ENCODE data around the gene SH3BGRL3. TPM values are rescaled to one million over a fixed set of nuclear protein-coding genes. Genes with fewer than 3 reads are reported as not detected.

SH3BGRL3 gene
- total RNA-seq, 4 donors from 2014 or later, result 76.9 to 163 (median 106) TPM

GRCh38 chr1:26278303-26278702 lies 1.6 kb upstream of the SH3BGRL3 start:
- Histone ChIP-seq H3K27ac (peak overlapping the region; percentile 99 to 100 (median 99)), H3K4me3 (peak overlapping the region in 2 of 4 donors; percentile 2 to 99), H3K9me3 (no peaks in the 10 kb centered on the region), H3K27me3 (no peaks in the 10 kb centered on the region), H3K36me3 (peaks cover 0 to 27% (median 0%) of the 10 kb centered on the region in 3 donors), H3K4me1 (peaks cover 55 to 87% (median 63%) of the 10 kb centered on the region in 3 donors)
- 34 to 47% methylated on average over 2 to 4 of the region's 4 CpGs for WGBS, 2 donors
- TF ChIP-seq POLR2A (IDR thresholded peaks at IDR 0.05), result no peak
- no peak for TF ChIP-seq CTCF (IDR thresholded peaks at IDR 0.05)
- intact Hi-C loops (cut with DNase I), result no loop called here
- DNase-seq, result no peak

DNA sequence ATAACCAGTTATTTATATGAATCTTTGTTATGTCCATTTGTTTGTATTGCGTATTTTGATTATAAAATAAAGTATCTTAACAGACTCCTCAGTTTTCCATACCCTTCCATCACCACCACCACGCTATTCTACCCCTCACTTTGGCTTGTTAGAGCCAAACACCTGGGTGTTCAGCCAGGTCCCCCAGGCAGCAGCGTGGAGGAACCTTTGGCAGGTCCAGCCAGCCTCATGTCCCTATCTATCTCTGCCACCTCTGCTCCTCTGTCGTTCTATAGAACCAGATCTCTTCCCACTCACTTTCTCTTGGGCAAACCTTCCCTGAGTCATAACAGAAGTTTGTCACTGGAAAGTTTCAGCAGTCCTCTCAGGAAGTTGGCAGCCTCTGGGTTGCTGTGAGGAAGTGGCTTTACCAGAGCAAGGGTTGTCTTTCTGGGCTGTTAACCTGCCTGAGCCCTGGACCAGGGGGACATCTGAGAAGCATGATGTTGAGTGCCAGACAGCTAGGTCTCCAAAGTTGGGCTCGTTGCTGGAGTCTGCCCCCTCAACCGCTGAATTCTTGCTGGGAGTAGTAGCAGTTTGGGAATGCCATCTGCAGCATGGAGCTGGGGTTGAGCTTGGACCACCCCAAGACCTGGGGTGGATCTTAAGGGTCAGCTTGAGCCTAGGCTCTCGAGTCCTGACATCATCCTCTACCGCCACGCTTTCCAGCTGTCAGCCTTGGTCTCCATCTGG lies 996 bp upstream of the SH3BGRL3 start:
- peaks cover 57 to 93% (median 65%) of the 10 kb centered on the region in 3 donors for H3K4me1 ChIP-seq
- no peaks in the 10 kb centered on the region for H3K27me3 ChIP-seq
- peak overlapping the region; percentile 80 to 99 (median 94) for H3K4me3 ChIP-seq
- H3K36me3 ChIP-seq, result peaks cover 0 to 30% (median 0%) of the 10 kb centered on the region in 3 donors
- TF ChIP-seq CTCF (IDR thresholded peaks at IDR 0.05) (no peak), POLR2A (IDR thresholded peaks at IDR 0.05) (peak in 2 of 4 donors; percentile 10 to 23)
- 24 to 28% methylated on average over 4 to 5 of the region's 9 CpGs for WGBS, 2 donors
- intact Hi-C loops (cut with DNase I), result no loop called here
- no peaks in the 10 kb centered on the region for H3K9me3 ChIP-seq
- no peak for DNase-seq
- H3K27ac ChIP-seq, result peak overlapping the region; percentile 99 to 100 (median 99)

DNA sequence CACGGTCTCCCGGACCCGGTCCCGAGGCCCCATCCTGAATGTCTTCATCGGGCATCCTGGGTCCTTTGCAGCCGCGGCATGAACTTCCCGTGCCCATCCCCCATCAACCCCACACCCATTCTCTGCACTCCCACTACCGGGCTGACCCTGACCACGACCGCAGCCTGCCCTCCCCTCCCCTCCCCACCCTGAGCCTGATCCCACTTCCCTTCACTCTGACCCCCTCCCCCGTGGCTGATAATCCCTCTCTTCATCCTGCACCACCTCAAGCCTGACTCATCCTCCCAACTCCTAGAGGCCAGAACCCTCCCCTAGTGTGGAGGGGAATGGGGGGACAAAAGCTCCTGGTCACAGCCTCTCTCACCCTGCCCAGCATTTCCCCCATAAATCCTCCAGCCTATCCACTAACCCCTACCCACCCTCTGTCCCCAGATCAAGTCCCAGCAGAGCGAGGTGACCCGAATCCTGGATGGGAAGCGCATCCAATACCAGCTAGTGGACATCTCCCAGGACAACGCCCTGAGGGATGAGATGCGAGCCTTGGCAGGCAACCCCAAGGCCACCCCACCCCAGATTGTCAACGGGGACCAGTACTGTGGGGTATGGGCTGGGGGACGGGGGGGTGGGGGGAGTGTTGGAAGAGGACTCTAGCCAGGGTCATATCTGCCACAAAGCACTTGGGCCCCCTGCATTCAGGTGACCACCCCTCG lies 602 bp downstream of the SH3BGRL3 start:
- intact Hi-C loops (cut with DNase I), result loop anchor here (5.0 kb wide), 1 partner anchor 42 kb away; no protein-coding TSS in a partner anchor
- WGBS, 2 donors, result 10 to 12% methylated on average over 7 to 14 of the region's 20 CpGs
- H3K27me3 ChIP-seq, result no peaks in the 10 kb centered on the region
- H3K36me3 ChIP-seq, result peaks cover 0 to 35% (median 0%) of the 10 kb centered on the region in 3 donors
- no peak for TF ChIP-seq POLR2A (IDR thresholded peaks at IDR 0.05)
- TF ChIP-seq CTCF (IDR thresholded peaks at IDR 0.05), result no peak
- H3K4me1 ChIP-seq, result peaks cover 67 to 96% (median 73%) of the 10 kb centered on the region in 3 donors
- peak overlapping the region; percentile 99 to 100 (median 99) for H3K27ac ChIP-seq
- no peaks in the 10 kb centered on the region for H3K9me3 ChIP-seq
- DNase-seq, result no peak
- peak overlapping the region; percentile 80 to 99 (median 94) for H3K4me3 ChIP-seq

GRCh38 chr1:26281091-26281958 lies 1.4 kb downstream of the SH3BGRL3 start:
- peak overlapping the region in 3 of 4 donors; percentile 91 to 99 (median 98) for H3K4me3 ChIP-seq
- no peak for TF ChIP-seq POLR2A (IDR thresholded peaks at IDR 0.05)
- TF ChIP-seq CTCF (IDR thresholded peaks at IDR 0.05), result no peak
- intact Hi-C loops (cut with DNase I), result loop anchor here (5.0 kb wide), 1 partner anchor 41 kb away; no protein-coding TSS in a partner anchor
- peaks cover 0 to 35% (median 0%) of the 10 kb centered on the region in 3 donors for H3K36me3 ChIP-seq
- peaks cover 59 to 96% (median 65%) of the 10 kb centered on the region in 3 donors for H3K4me1 ChIP-seq
- 61 to 83% methylated on average over 2 to 3 of the region's 5 CpGs for WGBS, 2 donors
- H3K27ac ChIP-seq, result peak overlapping the region; percentile 99 to 100 (median 99)
- DNase-seq, result no peak
- no peaks in the 10 kb centered on the region for H3K27me3 ChIP-seq
- H3K9me3 ChIP-seq, result no peaks in the 10 kb centered on the region

Measured in esophagus squamous epithelium (tissue), 5 donors.